Kidney tubule cell (primary cell): ENCODE measurements around the gene SIK3.

ENCODE experiments used
- DNase-seq: peaks from one replicate; pipeline ENCODE4 v3.0.0-alpha.2; 2018; ENCODE audit warnings: low spot score

Gene SIK3

GRCh38 chr11:116930586-116930985 is 167.6 kb downstream of the SIK3 start:
- DNase-seq, result no peak

GRCh38 chr11:116930177-116930576 is 168.1 kb downstream of the SIK3 start:
- no peak for DNase-seq

- no peak for DNase-seq
Measured at GRCh38 chr11:116929414-116930090, 168.7 kb downstream of the SIK3 start.

GRCh38 chr11:116928845-116929244 is 169.4 kb downstream of the SIK3 start:
- no peak for DNase-seq

- peak; percentile 15 for DNase-seq
Measured at GRCh38 chr11:116928102-116928777, 170.0 kb downstream of the SIK3 start.

- no peak for DNase-seq
Measured at GRCh38 chr11:116927163-116927974, 170.9 kb downstream of the SIK3 start.

- DNase-seq, result no peak
Measured at GRCh38 chr11:116925050-116925449, 173.2 kb downstream of the SIK3 start.

GRCh38 chr11:116918925-116919655 is 179.1 kb downstream of the SIK3 start:
- DNase-seq, result no peak

- no peak for DNase-seq
Measured at GRCh38 chr11:116917632-116918031, 180.6 kb downstream of the SIK3 start.

GRCh38 chr11:116916886-116917285 is 181.3 kb downstream of the SIK3 start:
- DNase-seq, result no peak

GRCh38 chr11:116916052-116916451 is 182.2 kb downstream of the SIK3 start:
- no peak for DNase-seq

GRCh38 chr11:116913000-116913399 is 185.2 kb downstream of the SIK3 start:
- DNase-seq, result peak; percentile 13

GRCh38 chr11:116911976-116912734 is 186.1 kb downstream of the SIK3 start:
- no peak for DNase-seq

GRCh38 chr11:116910847-116911246 is 187.4 kb downstream of the SIK3 start:
- DNase-seq, result no peak

GRCh38 chr11:116910378-116910777 is 187.8 kb downstream of the SIK3 start:
- DNase-seq, result no peak

GRCh38 chr11:116909245-116909644 is 189.0 kb downstream of the SIK3 start:
- no peak for DNase-seq

- no peak for DNase-seq
Measured at GRCh38 chr11:116906479-116906878, 191.7 kb downstream of the SIK3 start.

- no peak for DNase-seq
Measured at GRCh38 chr11:116903090-116903489, 195.1 kb downstream of the SIK3 start.

GRCh38 chr11:116901964-116902688 is 196.1 kb downstream of the SIK3 start:
- no peak for DNase-seq

GRCh38 chr11:116901211-116901610 is 197.0 kb downstream of the SIK3 start:
- DNase-seq, result no peak

GRCh38 chr11:116896211-116896610 is 202.0 kb downstream of the SIK3 start:
- DNase-seq, result no peak
